ENCODE results near the gene DDX1.
"Not testable (repeated sequence)": the region's sequence is repeated elsewhere in the genome, so short reads cannot be mapped to it uniquely, and the experiment has no call there.

Gene DDX1

GRCh38 chr2:15618449-15618855, 26.8 kb downstream of the DDX1 start:
- DNase-seq, result no peak

- DNase-seq, result no peak
Observed at GRCh38 chr2:15619076-15619475, 27.4 kb downstream of the DDX1 start.

- DNase-seq, result no peak
Observed at GRCh38 chr2:15619510-15619909, 27.8 kb downstream of the DDX1 start.

- DNase-seq, result no peak
Observed at GRCh38 chr2:15619938-15620337, 28.3 kb downstream of the DDX1 start.

- no peak for DNase-seq
Observed at GRCh38 chr2:15620340-15620739, 28.7 kb downstream of the DDX1 start.

- no peak for DNase-seq
Observed at GRCh38 chr2:15620857-15621471, 29.3 kb downstream of the DDX1 start.

- DNase-seq, result not testable (repeated sequence)
Observed at GRCh38 chr2:15621472-15621870, 29.8 kb downstream of the DDX1 start.

- DNase-seq, result no peak
Observed at GRCh38 chr2:15622214-15622613, 30.5 kb downstream of the DDX1 start.

GRCh38 chr2:15622614-15623480, 31.2 kb downstream of the DDX1 start:
- DNase-seq, result no peak

GRCh38 chr2:15623481-15623796, 31.8 kb downstream of the DDX1 start:
- DNase-seq, result no peak

- DNase-seq, result no peak
Observed at GRCh38 chr2:15623898-15624541, 32.4 kb downstream of the DDX1 start.

- no peak for DNase-seq
Observed at GRCh38 chr2:15624903-15625302, 33.2 kb downstream of the DDX1 start.

GRCh38 chr2:15625344-15626036, 33.8 kb downstream of the DDX1 start:
- no peak for DNase-seq

- no peak for DNase-seq
Observed at GRCh38 chr2:15626126-15626525, 34.5 kb downstream of the DDX1 start.

- DNase-seq, result no peak
Observed at GRCh38 chr2:15626967-15627366, 35.3 kb downstream of the DDX1 start.

GRCh38 chr2:15627817-15628684, 36.4 kb downstream of the DDX1 start:
- no peak for DNase-seq

- no peak for DNase-seq
Observed at GRCh38 chr2:15628899-15629855, 37.5 kb downstream of the DDX1 start.

GRCh38 chr2:15630121-15630977, 38.7 kb downstream of the DDX1 start:
- DNase-seq, result no peak

GRCh38 chr2:15630978-15631719, 39.5 kb downstream of the DDX1 start:
- DNase-seq, result no peak

GRCh38 chr2:15631883-15632282, 40.2 kb downstream of the DDX1 start:
- DNase-seq, result no peak

Measured in stimulated activated CD4-positive, alpha-beta T cell treated with anti-CD3 and anti-CD28 coated beads, Interleukin-4, amount 100 ng/mL, for 24 hours (primary cell).